OCI-LY1 (cell line): Measurements from ENCODE around the gene RWDD3.

Experiments
- H2AFZ ChIP-seq: fragments of 200-600 bp; sonication (generic), shearing (Covaris generic); 2 replicates; pipeline ENCODE4 v1.6.0; 2014; ENCODE audit warnings: antibody characterized with exemption, mild to moderate bottlenecking, low read length
- H3F3A ChIP-seq: fragments of 200-600 bp; sonication (generic), shearing (Covaris generic); 2 replicates; pipeline ENCODE4 v1.6.0; 2014; ENCODE audit warnings: mild to moderate bottlenecking, antibody characterized with exemption, low read length, moderate library complexity; ENCODE audit not compliant: insufficient read depth
- H3K27ac ChIP-seq: fragments of 200-600 bp; sonication (generic); 2 replicates; pipeline ENCODE4 v1.5.1; 2014; ENCODE audit warnings: low read length, mixed run types, mild to moderate bottlenecking, low read depth; ENCODE audit not compliant: poor library complexity, severe bottlenecking
- H3K27me3 ChIP-seq: fragments of 200-600 bp; sonication (generic); 2 replicates; pipeline ENCODE4 v1.6.0; 2014; ENCODE audit warnings: antibody characterized with exemption, mild to moderate bottlenecking, low read length, moderate library complexity; ENCODE audit not compliant: insufficient read depth
- H3K36me3 ChIP-seq: fragments of 200-600 bp; sonication (generic); 2 replicates; pipeline ENCODE4 v1.6.1; 2014; ENCODE audit warnings: mild to moderate bottlenecking, antibody characterized with exemption, low read length, moderate library complexity, mixed read lengths; ENCODE audit not compliant: insufficient read depth
- H3K4me1 ChIP-seq: fragments of 200-600 bp; sonication (generic); 2 replicates; pipeline ENCODE4 v1.5.1; 2014; ENCODE audit warnings: mild to moderate bottlenecking, low read length, moderate library complexity; ENCODE audit not compliant: insufficient read depth, severe bottlenecking
- H3K4me2 ChIP-seq: fragments of 200-600 bp; sonication (generic), shearing (Covaris generic); 2 replicates; pipeline ENCODE4 v1.6.1; 2014; ENCODE audit warnings: low read length
- H3K4me3 ChIP-seq: fragments of 200-600 bp; sonication (generic); 2 replicates; pipeline ENCODE4 v1.5.1; 2014; ENCODE audit warnings: low read length, low read depth, mild to moderate bottlenecking, mixed read lengths; ENCODE audit not compliant: poor library complexity, severe bottlenecking
- H3K79me2 ChIP-seq: fragments of 200-600 bp; shearing (Covaris generic); 2 replicates; pipeline ENCODE4 v1.6.1; 2016; ENCODE audit warnings: mixed run types, low read length, mixed read lengths; ENCODE audit not compliant: insufficient read depth
- H3K9ac ChIP-seq: fragments of 200-600 bp; sonication (generic), shearing (Covaris generic); 2 replicates; pipeline ENCODE4 v1.6.1; 2014; ENCODE audit warnings: mild to moderate bottlenecking, low read length, mixed read lengths
- H3K9me2 ChIP-seq: fragments of 200-600 bp; sonication (generic), shearing (Covaris generic); 2 replicates; pipeline ENCODE4 v1.6.1; 2014; ENCODE audit warnings: low read depth, mild to moderate bottlenecking, low read length, mixed read lengths
- H3K9me3 ChIP-seq: fragments of 200-600 bp; shearing (Covaris generic); 2 replicates; pipeline ENCODE4 v1.6.1; 2014; ENCODE audit warnings: low read length, mixed read lengths
- H4K20me1 ChIP-seq: fragments of 200-600 bp; sonication (generic), shearing (Covaris generic); 2 replicates; pipeline ENCODE4 v1.6.0; 2016; ENCODE audit warnings: mild to moderate bottlenecking, low read length; ENCODE audit not compliant: insufficient read depth
- EZH2 ChIP-seq: fragments of 200-600 bp; sonication (generic), shearing (Covaris generic); IDR thresholded peaks from 2 replicates; pipeline ENCODE4 v1.8.0; 2017; ENCODE audit warnings: borderline replicate concordance, mixed run types, mild to moderate bottlenecking, antibody characterized with exemption, low read length, moderate library complexity, mixed read lengths
- TF ChIP-seq, protein P1 (sequence below): fragments of 200-600 bp; sonication (generic), shearing (Covaris generic); IDR thresholded peaks from 2 replicates; pipeline ENCODE4 v1.5.1; 2017; ENCODE audit warnings: mild to moderate bottlenecking, antibody characterized with exemption, low read length, moderate library complexity, mixed read lengths

The RWDD3 gene

DNA sequence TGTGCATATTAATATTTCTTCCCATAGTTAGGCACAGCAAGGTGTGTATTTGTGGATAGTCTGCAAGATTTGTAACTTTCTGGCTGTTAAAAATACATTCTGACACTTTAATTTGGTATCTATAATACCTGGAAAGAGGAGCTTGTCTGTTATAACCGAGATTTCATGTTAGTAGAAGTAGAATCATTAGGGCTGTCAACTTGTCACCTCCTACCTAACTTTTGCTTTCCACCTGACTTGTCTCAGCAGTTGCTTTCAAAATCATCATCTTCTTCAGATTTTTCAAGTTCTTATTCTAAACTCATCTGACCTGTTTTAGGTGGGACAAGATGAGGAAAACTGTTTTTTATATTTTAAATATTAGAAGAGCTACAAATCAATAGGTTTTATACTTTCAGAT lies 11.0 kb downstream of the RWDD3 start:
- Histone ChIP-seq H3K79me2 (no peaks in the 10 kb centered on the region), H3K27me3 (no peaks in the 10 kb centered on the region), H3K9me2 (no peaks in the 10 kb centered on the region), H3K27ac (no peak overlapping the region), H3K9me3 (peaks cover 11% of the 10 kb centered on the region; the same call in 1 of the 2 replicates), H2AFZ (no peak overlapping the region), H4K20me1 (no peaks in the 10 kb centered on the region), H3K4me2 (no peak overlapping the region), H3F3A (no peaks in the 10 kb centered on the region), H3K4me1 (no peaks in the 10 kb centered on the region), H3K4me3 (no peak overlapping the region), H3K9ac (no peak overlapping the region), H3K36me3 (peaks cover 45% of the 10 kb centered on the region)
- TF ChIP-seq, protein P1, sequence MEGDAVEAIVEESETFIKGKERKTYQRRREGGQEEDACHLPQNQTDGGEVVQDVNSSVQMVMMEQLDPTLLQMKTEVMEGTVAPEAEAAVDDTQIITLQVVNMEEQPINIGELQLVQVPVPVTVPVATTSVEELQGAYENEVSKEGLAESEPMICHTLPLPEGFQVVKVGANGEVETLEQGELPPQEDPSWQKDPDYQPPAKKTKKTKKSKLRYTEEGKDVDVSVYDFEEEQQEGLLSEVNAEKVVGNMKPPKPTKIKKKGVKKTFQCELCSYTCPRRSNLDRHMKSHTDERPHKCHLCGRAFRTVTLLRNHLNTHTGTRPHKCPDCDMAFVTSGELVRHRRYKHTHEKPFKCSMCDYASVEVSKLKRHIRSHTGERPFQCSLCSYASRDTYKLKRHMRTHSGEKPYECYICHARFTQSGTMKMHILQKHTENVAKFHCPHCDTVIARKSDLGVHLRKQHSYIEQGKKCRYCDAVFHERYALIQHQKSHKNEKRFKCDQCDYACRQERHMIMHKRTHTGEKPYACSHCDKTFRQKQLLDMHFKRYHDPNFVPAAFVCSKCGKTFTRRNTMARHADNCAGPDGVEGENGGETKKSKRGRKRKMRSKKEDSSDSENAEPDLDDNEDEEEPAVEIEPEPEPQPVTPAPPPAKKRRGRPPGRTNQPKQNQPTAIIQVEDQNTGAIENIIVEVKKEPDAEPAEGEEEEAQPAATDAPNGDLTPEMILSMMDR: no peak
- no peak for TF ChIP-seq EZH2

DNA sequence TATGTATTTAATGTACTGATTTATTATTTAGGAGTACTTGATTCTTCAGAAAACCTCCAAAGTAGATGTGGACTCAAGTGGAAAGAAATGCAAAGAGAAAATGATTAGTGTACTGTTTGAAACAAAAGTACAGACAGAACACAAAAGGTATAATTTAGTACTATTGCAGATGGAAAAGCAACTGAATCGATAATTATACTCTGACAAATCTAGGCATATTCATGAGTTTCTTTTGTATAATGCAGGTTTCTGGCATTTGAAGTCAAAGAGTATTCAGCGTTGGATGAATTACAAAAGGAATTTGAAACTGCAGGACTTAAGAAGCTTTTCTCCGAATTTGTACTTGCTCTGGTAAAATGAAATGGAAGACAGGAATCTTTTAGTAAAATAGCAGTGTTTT lies 12.5 kb downstream of the RWDD3 start:
- Histone ChIP-seq H3K9me3 (peaks cover 6% of the 10 kb centered on the region; the same call in 1 of the 2 replicates), H3F3A (no peaks in the 10 kb centered on the region), H3K4me3 (no peak overlapping the region), H4K20me1 (no peaks in the 10 kb centered on the region), H3K9me2 (no peaks in the 10 kb centered on the region), H3K9ac (no peak overlapping the region), H2AFZ (no peak overlapping the region), H3K79me2 (no peaks in the 10 kb centered on the region), H3K27me3 (no peaks in the 10 kb centered on the region), H3K4me1 (no peaks in the 10 kb centered on the region), H3K27ac (no peak overlapping the region), H3K36me3 (peaks cover 30% of the 10 kb centered on the region), H3K4me2 (no peak overlapping the region)
- TF ChIP-seq EZH2: no peak
- TF ChIP-seq, protein P1: no peak

DNA sequence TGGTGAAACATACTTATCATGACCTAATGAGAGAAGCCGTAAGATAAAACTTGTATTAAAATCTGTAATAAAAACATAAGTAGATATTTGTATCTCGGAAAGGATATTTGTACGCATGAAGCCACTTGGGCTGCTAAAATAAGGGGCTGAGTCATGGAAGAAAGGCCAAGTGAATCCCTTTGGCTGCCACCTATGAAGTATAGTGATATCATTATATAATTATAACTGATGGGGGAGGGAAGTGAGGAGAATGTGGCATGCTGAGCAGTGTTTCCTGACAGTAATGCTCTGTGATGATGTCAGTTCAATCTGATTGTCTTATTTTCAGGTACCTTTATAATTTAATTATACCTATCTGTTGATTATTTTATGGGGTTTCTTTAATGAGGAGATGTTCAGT lies 13.6 kb downstream of the RWDD3 start:
- H3K79me2 ChIP-seq: no peaks in the 10 kb centered on the region
- no peak for TF ChIP-seq EZH2
- TF ChIP-seq, protein P1: no peak
- H3K9ac ChIP-seq: no peak overlapping the region
- H4K20me1 ChIP-seq: no peaks in the 10 kb centered on the region
- no peak overlapping the region for H2AFZ ChIP-seq
- H3F3A ChIP-seq: no peaks in the 10 kb centered on the region
- H3K27me3 ChIP-seq: no peaks in the 10 kb centered on the region
- no peak overlapping the region for H3K27ac ChIP-seq
- no peak overlapping the region for H3K4me3 ChIP-seq
- no peaks in the 10 kb centered on the region for H3K9me2 ChIP-seq
- peaks cover 24% of the 10 kb centered on the region; the same call in 1 of the 2 replicates for H3K36me3 ChIP-seq
- H3K4me1 ChIP-seq: no peaks in the 10 kb centered on the region
- H3K9me3 ChIP-seq: no peaks in the 10 kb centered on the region
- no peak overlapping the region for H3K4me2 ChIP-seq
